ENCODE data around the gene BTBD16. TPM values are rescaled to one million over a fixed set of nuclear protein-coding genes. Genes with fewer than 3 reads are reported as not detected.

The BTBD16 gene
- total and polyA plus RNA-seq, 4 donors: 0.42 to 2.8 (median 1.8) TPM

GRCh38 chr10:122249303-122249850 lies 21.7 kb upstream of the BTBD16 start:
- Histone ChIP-seq H3K9me3 (ENCODE audit: control insufficient read depth in 4 of 4, low read length in 3 of 4) (no peaks in the 10 kb centered on the region), H3K36me3 (ENCODE audit: control insufficient read depth in 4 of 4, insufficient read depth in 3 of 4, low read depth in 1 of 4, low read length in 3 of 4) (peaks cover 0 to 13% (median 1%) of the 10 kb centered on the region in 4 donors), H3K27me3 (ENCODE audit: control insufficient read depth in 4 of 4, insufficient read depth in 4 of 4, low read length in 3 of 4) (no peaks in the 10 kb centered on the region), H3K27ac (ENCODE audit: low read depth in 1 of 2, low read length in 2 of 2) (no peak overlapping the region), H3K9ac (ENCODE audit: low read depth in 1 of 2, low read length in 2 of 2) (no peak overlapping the region), H3K4me3 (ENCODE audit: low read depth in 1 of 3, low read length in 3 of 3) (no peak overlapping the region), H3K4me1 (ENCODE audit: control insufficient read depth in 4 of 4, insufficient read depth in 4 of 4, low read length in 3 of 4) (no peaks in the 10 kb centered on the region)
- 94% methylated on average over 11 of the region's 11 CpGs for WGBS
- TF ChIP-seq RAD21 (IDR thresholded peaks at IDR 0.05): no peak
- TF ChIP-seq JUND (IDR thresholded peaks at IDR 0.05): no peak
- TF ChIP-seq TAF1 (conservative IDR thresholded peaks at IDR 0.05): no peak
- DNase-seq (ENCODE audit: low spot score): no peak

GRCh38 chr10:122249991-122250750 lies 20.9 kb upstream of the BTBD16 start:
- Histone ChIP-seq H3K9ac (ENCODE audit: low read depth in 1 of 2, low read length in 2 of 2) (no peak overlapping the region), H3K4me3 (ENCODE audit: low read depth in 1 of 3, low read length in 3 of 3) (no peak overlapping the region), H3K27me3 (ENCODE audit: control insufficient read depth in 4 of 4, insufficient read depth in 4 of 4, low read length in 3 of 4) (no peaks in the 10 kb centered on the region), H3K27ac (ENCODE audit: low read depth in 1 of 2, low read length in 2 of 2) (no peak overlapping the region), H3K36me3 (ENCODE audit: control insufficient read depth in 4 of 4, insufficient read depth in 3 of 4, low read depth in 1 of 4, low read length in 3 of 4) (peaks cover 0 to 13% (median 1%) of the 10 kb centered on the region in 4 donors), H3K9me3 (ENCODE audit: control insufficient read depth in 4 of 4, low read length in 3 of 4) (no peaks in the 10 kb centered on the region), H3K4me1 (ENCODE audit: control insufficient read depth in 4 of 4, insufficient read depth in 4 of 4, low read length in 3 of 4) (no peaks in the 10 kb centered on the region)
- TF ChIP-seq SP1 (IDR thresholded peaks at IDR 0.05) (no peak), YY1 (IDR thresholded peaks at IDR 0.05) (no peak), RAD21 (IDR thresholded peaks at IDR 0.05) (no peak), MAX (IDR thresholded peaks at IDR 0.05) (no peak), FOXA1 (IDR thresholded peaks at IDR 0.05) (no peak), ATF3 (IDR thresholded peaks at IDR 0.05) (no peak), CTCF (IDR thresholded peaks at IDR 0.05; ENCODE audit: low read depth, low read length, missing input control) (no peak), GABPA (IDR thresholded peaks at IDR 0.05 in 1 of 2, conservative IDR thresholded peaks at IDR 0.05 in 1 of 2) (no peak), HNF4G (IDR thresholded peaks at IDR 0.05) (no peak), HNF4A (conservative IDR thresholded peaks at IDR 0.05) (no peak)
- DNase-seq (ENCODE audit: low spot score): no peak
- 95% methylated on average over 10 of the region's 10 CpGs for WGBS

- WGBS: 94% methylated on average over 11 of the region's 11 CpGs
- H3K36me3 ChIP-seq (ENCODE audit: control insufficient read depth in 4 of 4, insufficient read depth in 3 of 4, low read depth in 1 of 4, low read length in 3 of 4): peaks cover 2 to 10% (median 2%) of the 10 kb centered on the region in 4 donors
- DNase-seq (ENCODE audit: low spot score): no peak
- no peak for TF ChIP-seq GABPA (IDR thresholded peaks at IDR 0.05 in 1 of 2, conservative IDR thresholded peaks at IDR 0.05 in 1 of 2)
- no peak for TF ChIP-seq FOXA2 (IDR thresholded peaks at IDR 0.05)
- TF ChIP-seq RXRA (IDR thresholded peaks at IDR 0.05): no peak
- no peak for TF ChIP-seq NR2F2 (IDR thresholded peaks at IDR 0.05)
- no peak for TF ChIP-seq HNF4A (conservative IDR thresholded peaks at IDR 0.05)
- TF ChIP-seq FOXA1 (IDR thresholded peaks at IDR 0.05): no peak
- no peak for TF ChIP-seq JUND (IDR thresholded peaks at IDR 0.05)
- no peak for TF ChIP-seq RAD21 (IDR thresholded peaks at IDR 0.05)
- no peak for TF ChIP-seq MAX (IDR thresholded peaks at IDR 0.05)
- no peak for TF ChIP-seq ATF3 (IDR thresholded peaks at IDR 0.05)
- TF ChIP-seq REST (IDR thresholded peaks at IDR 0.05): no peak
Observed at GRCh38 chr10:122251459-122252255, 19.4 kb upstream of the BTBD16 start.

More at GRCh38 chr10:122251459-122252255, 19.4 kb upstream of the BTBD16 start:
- no peaks in the 10 kb centered on the region for H3K9me3 ChIP-seq (ENCODE audit: control insufficient read depth in 4 of 4, low read length in 3 of 4)
- no peak overlapping the region for H3K4me3 ChIP-seq (ENCODE audit: low read depth in 1 of 3, low read length in 3 of 3)
- H3K27ac ChIP-seq (ENCODE audit: low read depth in 1 of 2, low read length in 2 of 2): no peak overlapping the region
- no peak overlapping the region for H3K9ac ChIP-seq (ENCODE audit: low read depth in 1 of 2, low read length in 2 of 2)
- H3K4me1 ChIP-seq (ENCODE audit: control insufficient read depth in 4 of 4, insufficient read depth in 4 of 4, low read length in 3 of 4): no peaks in the 10 kb centered on the region
- no peaks in the 10 kb centered on the region for H3K27me3 ChIP-seq (ENCODE audit: control insufficient read depth in 4 of 4, insufficient read depth in 4 of 4, low read length in 3 of 4)
